Testis (tissue), 2 donors: ENCODE data around the gene NUP133.

Source experiments
- POLR2A ChIP-seq: fragments of 450-650 bp; IDR thresholded peaks from one replicate; pipeline ENCODE4 v1.6.1; 2017; ENCODE audit warnings: antibody characterized with exemption, mild to moderate bottlenecking, moderate library complexity
- TF ChIP-seq, protein P1 (sequence below), 3 experiments: fragments of 450-650 bp in 2 of 3; fragments of 200-600 bp in 1 of 3; sonication (generic) in 1 of 3; IDR thresholded peaks; one replicate each; pipeline ENCODE4 v1.5.1; 2016 to 2019; ENCODE audit warnings: antibody characterized with exemption in 3 of 3, mild to moderate bottlenecking in 2 of 3, moderate library complexity in 1 of 3

DNA sequence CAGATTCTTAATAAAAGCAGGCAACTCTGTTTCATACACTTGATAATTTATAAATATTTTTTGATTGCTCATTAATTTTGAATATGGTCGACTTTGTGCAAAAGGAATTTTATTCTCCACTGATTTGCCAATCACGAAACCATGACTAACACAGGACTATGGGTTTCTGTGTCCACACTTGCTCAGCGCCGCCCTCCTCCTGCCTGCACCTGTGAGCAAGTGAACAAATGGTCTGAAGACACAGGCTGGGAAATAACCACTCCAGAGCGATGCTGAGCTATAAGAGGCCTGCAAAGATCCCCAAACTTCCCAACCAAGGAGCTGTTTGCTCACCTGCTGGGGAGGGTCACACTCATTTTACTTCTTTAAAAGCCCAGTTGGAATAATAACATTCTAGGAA, 30.8 kb upstream of the NUP133 start:
- TF ChIP-seq, protein P1, sequence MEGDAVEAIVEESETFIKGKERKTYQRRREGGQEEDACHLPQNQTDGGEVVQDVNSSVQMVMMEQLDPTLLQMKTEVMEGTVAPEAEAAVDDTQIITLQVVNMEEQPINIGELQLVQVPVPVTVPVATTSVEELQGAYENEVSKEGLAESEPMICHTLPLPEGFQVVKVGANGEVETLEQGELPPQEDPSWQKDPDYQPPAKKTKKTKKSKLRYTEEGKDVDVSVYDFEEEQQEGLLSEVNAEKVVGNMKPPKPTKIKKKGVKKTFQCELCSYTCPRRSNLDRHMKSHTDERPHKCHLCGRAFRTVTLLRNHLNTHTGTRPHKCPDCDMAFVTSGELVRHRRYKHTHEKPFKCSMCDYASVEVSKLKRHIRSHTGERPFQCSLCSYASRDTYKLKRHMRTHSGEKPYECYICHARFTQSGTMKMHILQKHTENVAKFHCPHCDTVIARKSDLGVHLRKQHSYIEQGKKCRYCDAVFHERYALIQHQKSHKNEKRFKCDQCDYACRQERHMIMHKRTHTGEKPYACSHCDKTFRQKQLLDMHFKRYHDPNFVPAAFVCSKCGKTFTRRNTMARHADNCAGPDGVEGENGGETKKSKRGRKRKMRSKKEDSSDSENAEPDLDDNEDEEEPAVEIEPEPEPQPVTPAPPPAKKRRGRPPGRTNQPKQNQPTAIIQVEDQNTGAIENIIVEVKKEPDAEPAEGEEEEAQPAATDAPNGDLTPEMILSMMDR (IDR thresholded peaks at IDR 0.05), result no peak
- no peak for TF ChIP-seq POLR2A
